ENCODE measurements around the gene PPM1L.
"Not testable (repeated sequence)": the region's sequence is repeated elsewhere in the genome, so short reads cannot be mapped to it uniquely, and the experiment has no call there.

PPM1L gene

DNA sequence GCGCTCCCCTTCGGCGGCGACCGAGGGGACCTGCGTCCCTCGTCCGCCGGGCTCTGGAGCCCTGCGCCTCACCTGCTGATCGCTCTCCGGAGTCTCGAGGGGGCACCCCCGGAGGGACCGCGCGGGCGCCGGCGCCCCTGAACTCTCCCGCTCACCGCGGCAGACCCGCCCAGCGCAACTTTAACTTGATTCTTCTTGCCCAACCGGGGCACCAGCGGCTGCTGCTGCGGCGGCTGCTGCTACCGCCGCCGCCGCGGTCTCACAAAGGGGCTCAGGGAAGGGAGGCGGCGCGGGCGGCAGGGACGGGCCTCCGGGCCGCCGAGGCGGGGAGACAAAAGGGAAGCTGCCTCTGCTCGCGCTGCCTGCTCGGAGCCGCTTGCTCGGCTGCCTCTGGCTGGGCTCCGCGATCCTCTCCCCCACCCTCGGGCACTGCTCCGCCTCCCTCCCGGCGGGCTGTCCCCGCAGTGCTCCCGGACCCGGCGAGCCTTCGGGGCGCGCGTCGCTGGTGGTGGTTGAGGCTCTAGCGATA, at the start of gene PPM1L:
Gene PPM1L, plus strand, starts transcription at position 456 of the 529 bp plus-strand sequence.
- DNase-seq (ENCODE audit: low read depth, low spot score): peak; percentile 19

DNA sequence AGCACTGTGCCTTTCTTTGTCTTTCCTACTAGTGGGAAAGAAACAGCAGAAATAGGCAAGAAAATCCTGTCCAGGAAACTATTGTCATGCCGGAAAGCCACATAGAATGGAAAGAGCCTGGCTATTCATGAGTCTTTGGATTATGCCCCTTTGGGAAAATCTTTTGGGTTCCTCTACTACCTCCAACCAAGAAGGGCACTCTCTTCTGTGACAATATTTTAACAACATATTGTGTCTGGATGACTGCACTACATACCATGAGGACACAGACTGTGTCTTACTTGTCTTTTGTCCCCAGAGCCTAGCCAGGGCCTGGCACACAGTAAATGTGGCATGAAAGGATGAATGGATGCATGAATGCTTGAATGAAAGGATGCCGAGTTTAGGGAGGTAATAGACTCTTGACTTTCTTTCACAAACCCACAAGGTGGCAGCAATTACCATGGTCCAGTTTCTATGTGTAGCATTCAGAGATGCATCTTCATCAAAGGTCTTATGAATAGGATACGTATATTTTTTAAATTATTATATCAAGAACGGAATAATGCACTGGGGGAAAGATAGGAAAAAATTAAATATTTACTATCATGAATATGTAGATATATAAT, 48.7 kb upstream of the PPM1L start:
- DNase-seq (ENCODE audit: low read depth, low spot score): no peak

- no peak for DNase-seq (ENCODE audit: low read depth, low spot score)
These were observed 46.4 kb upstream of the PPM1L start for GRCh38 chr3:160709477-160710182.

DNA sequence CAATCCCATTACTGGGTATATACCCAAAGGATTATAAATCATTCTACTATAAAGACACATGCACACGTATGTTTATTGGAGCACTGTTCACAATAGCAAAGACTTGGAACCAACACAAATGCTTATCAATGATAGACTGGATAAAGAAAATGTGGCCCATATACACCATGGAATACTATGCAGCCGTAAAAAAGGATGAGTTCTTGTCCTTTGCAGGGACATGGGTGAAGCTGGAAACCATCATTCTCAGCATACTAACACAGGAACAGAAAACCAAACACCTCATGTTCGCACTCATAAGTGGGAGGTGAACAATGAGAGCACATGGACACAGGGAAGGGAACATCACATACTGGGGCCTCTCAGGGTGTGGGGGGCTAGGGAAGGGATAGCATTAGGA, 42.9 kb upstream of the PPM1L start:
- DNase-seq (ENCODE audit: low read depth, low spot score): not testable (repeated sequence)

- DNase-seq (ENCODE audit: low read depth, low spot score): no peak
These were observed 36.3 kb upstream of the PPM1L start for GRCh38 chr3:160719710-160720109.

GRCh38 chr3:160720123-160720746, 35.8 kb upstream of the PPM1L start:
- DNase-seq (ENCODE audit: low read depth, low spot score): no peak

GRCh38 chr3:160722331-160722730, 33.7 kb upstream of the PPM1L start:
- DNase-seq (ENCODE audit: low read depth, low spot score): no peak

- DNase-seq (ENCODE audit: low read depth, low spot score): no peak
These were observed 30.7 kb upstream of the PPM1L start for GRCh38 chr3:160725338-160725737.

DNA sequence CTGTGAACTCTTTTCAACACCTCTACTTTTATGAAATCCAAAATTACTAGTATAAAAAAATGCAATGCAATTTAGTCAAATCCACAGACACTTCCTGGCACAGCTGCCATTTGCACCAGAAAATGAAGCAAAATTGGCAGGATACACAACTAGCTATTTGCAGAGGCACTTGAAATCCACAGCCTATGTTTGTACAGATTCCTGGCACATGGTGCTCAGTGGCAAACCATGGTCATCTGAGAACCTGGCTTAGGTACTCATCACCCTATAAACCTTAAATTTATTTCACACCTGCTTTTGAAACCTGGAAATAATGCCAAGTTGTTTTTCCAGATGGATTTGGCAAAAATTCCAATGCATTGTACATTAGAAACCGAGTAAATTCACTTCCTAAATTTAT, 20.2 kb upstream of the PPM1L start:
- no peak for DNase-seq (ENCODE audit: low read depth, low spot score)

DNA sequence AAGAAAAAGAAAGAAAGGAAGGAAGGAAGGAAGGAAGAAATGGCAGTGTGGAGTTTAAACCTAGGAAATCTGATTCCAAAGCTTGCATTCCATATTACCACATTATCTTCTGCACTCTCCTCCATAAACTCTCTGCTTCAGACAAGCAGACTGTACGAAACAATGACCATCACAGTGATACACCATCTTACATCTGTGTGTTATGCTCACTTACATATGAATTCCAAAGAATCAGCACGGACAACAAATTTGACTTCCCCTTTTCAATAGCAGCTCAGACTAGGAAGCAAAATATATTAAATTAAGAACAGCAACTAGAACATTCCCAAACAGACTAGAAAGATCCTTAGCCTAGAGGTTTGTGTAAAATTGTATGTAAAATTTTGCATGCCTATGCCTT, 18.0 kb upstream of the PPM1L start:
- no peak for DNase-seq (ENCODE audit: low read depth, low spot score)

GRCh38 chr3:160739079-160739478, 17.0 kb upstream of the PPM1L start:
- DNase-seq (ENCODE audit: low read depth, low spot score): no peak

- DNase-seq (ENCODE audit: low read depth, low spot score): no peak
These were observed 9.1 kb upstream of the PPM1L start for GRCh38 chr3:160746976-160747375.

GRCh38 chr3:160747422-160747821, 8.6 kb upstream of the PPM1L start:
- DNase-seq (ENCODE audit: low read depth, low spot score): no peak

GRCh38 chr3:160748231-160748630, 7.8 kb upstream of the PPM1L start:
- no peak for DNase-seq (ENCODE audit: low read depth, low spot score)

GRCh38 chr3:160748787-160749186, 7.2 kb upstream of the PPM1L start:
- DNase-seq (ENCODE audit: low read depth, low spot score): no peak

DNA sequence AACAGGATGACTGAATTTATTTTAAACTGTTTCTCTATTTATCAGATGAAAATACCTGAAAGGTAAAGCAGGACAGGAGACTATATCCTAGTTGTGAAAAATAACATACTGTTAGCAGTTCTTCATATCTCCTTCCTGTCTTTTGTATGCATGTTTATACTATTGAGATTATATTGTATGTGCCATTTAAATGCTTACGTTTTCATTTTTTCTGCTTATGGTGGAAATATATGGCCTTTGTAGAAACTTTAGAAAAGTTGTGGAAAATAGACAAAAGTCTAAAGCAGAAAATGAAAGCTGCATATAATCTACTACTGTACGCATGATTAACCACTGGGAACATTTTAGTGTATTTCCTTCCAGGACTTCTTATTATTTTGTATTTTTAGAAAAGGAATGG, 2.1 kb upstream of the PPM1L start:
- DNase-seq (ENCODE audit: low read depth, low spot score): no peak

GRCh38 chr3:160754371-160754854, 1.6 kb upstream of the PPM1L start:
- no peak for DNase-seq (ENCODE audit: low read depth, low spot score)

DNA sequence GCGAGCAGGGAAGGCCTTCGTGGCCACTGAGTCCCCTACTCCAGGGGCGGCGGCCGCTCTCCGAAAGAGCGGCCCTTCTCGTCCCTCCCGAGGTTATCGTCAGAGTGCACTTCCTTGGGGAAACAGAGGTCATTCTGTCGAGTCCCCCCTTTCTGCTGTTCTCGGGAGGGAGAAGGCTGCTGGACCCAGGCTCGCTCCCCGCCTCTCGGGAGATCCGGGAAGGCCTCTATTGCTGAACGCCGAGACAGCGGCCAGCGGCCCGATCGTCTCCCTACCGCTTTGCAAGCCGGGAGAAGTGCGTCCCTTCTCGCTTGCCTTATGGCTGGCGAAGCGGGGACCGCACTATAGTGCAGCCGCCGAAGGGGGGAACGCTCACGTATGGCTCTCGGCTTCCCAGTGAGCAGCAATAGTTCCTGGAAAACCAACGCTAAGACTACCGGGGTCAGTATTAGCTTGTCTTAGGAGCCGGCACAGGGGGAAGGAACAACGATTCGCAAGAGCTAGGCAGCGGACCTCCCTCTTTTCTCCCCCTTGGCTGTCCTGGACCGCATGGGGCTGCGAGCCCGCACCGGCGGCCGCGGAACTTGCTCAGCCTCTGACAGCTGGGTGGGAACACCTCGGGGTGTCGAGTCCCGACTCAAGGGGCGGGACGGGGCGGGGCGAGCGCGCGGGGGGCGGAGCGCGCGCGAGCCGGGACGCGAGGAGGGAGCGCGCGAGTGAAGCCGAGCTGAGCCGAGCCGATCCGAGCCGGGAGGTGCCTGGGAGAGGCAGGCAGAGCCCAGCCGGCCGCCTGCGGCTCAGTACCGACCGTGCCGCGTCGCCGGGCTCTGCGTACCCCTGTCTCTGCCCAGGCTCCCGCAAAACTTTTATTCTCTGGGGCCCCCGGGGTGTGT, 930 bp upstream of the PPM1L start:
- peak; percentile 73 for DNase-seq (ENCODE audit: low read depth, low spot score)

GRCh38 chr3:160757233-160758106, 1.4 kb downstream of the PPM1L start:
- no peak for DNase-seq (ENCODE audit: low read depth, low spot score)

GRCh38 chr3:160758929-160759577, 3.0 kb downstream of the PPM1L start:
- no peak for DNase-seq (ENCODE audit: low read depth, low spot score)
